HG02678 (cell line): ENCODE data around the gene ZNF383.
"Not testable (repeated sequence)": the region's sequence is repeated elsewhere in the genome, so short reads cannot be mapped to it uniquely, and the experiment has no call there.

Experiments
- ATAC-seq: cut with Tn5 transposase; IDR thresholded peaks from one replicate; pipeline ENCODE4 v1.9.1; 2021; ENCODE audit warnings: mild to moderate bottlenecking, moderate library complexity; ENCODE audit not compliant: unreplicated experiment

The ZNF383 gene

DNA sequence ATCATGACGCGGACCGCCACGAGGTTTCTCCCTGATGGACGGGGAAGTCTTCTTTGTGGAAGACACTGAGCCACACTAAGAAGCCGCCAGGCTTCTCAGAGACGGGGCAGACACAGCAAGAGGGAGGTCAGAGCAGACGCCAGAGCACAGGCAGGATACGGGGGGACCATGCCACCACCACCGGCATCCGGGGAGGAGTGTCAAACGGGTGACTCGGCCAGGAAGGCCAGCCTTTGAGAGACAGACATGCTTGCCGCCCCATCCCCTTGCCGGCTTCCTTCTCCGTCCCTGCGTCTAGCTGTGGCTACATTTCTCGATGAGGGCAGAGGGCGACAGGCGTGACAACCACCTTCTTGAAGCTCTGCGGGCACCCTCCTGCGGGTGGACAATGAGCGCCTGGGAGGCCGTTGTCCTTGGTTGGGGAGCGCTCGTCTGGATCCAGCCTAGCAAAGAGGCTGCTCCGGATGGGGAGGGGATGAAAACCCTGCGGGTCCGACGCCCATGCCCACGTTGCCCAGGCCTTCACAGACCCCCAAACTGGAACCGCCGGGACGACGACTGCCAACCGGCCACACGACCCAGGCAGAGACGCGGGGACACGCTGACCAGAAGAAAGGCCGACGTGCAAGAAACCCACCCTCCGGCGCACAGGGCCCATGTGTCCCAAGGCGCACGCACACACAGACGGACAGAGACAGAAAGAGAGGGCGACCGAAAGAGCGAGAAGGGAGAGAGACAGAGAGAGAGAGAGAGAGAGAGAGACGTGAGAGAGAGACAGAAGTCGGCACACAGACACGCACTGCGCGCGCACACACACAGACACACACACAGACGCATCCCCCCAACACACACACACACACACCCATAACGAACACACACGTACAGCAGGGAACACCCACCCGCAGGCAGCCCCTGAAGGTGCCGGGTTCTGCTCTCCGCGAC is 75.3 kb downstream of the ZNF383 start:
- not testable (repeated sequence) for ATAC-seq

GRCh38 chr19:37294246-37294645 is 76.2 kb downstream of the ZNF383 start:
- ATAC-seq = not testable (repeated sequence)
